LNCaP clone FGC (cell line): Measurements from ENCODE around the gene TNFSF12.

Experiments
- DNase-seq: peaks from one replicate; pipeline ENCODE4 v3.0.0-alpha.2; 2011; ENCODE audit warnings: low read depth
- H3K4me3 ChIP-seq: 2 replicates; pipeline ENCODE4 v1.5.1; 2011; ENCODE audit warnings: mild to moderate bottlenecking, low read depth, low read length, control low read depth
- TF ChIP-seq, protein P1 (sequence below): IDR thresholded peaks from 2 replicates; pipeline ENCODE4 v1.5.1; 2012; ENCODE audit warnings: mild to moderate bottlenecking; ENCODE audit not compliant: control insufficient read depth, insufficient read depth; ENCODE audit errors: extremely low read depth

TNFSF12 gene

DNA sequence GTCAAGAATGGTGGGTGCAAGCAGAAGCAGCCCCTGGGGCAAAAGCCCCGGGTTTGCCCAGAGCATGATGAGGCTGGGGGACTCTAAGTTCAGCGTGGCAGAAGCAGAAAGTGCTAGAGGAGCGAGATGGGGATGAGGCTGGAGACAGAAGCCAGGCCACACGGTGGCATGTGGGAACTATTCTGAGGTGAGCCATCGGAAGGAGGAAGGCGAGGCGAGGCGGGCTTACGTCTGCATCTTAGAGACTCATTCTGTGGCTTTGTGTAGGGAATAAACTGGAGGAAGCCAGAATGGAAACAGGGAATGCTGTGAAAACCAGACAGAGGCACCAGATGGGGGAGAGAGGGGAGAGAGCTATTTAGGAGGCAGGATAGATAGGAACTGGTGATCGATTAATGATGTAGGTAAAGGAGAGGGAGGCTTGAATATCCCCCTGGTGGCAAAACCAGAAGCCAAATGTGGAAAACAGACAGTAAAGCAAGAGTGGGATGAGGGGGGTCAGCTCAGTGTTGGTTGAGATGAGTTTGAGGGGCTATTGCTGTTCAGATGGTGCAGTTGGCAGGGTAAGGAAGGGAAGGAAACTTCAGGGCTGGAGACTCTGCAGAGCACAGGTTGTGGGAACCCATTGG is 6.6 kb downstream of the TNFSF12 start:
- DNase-seq, result no peak
- TF ChIP-seq, protein P1, sequence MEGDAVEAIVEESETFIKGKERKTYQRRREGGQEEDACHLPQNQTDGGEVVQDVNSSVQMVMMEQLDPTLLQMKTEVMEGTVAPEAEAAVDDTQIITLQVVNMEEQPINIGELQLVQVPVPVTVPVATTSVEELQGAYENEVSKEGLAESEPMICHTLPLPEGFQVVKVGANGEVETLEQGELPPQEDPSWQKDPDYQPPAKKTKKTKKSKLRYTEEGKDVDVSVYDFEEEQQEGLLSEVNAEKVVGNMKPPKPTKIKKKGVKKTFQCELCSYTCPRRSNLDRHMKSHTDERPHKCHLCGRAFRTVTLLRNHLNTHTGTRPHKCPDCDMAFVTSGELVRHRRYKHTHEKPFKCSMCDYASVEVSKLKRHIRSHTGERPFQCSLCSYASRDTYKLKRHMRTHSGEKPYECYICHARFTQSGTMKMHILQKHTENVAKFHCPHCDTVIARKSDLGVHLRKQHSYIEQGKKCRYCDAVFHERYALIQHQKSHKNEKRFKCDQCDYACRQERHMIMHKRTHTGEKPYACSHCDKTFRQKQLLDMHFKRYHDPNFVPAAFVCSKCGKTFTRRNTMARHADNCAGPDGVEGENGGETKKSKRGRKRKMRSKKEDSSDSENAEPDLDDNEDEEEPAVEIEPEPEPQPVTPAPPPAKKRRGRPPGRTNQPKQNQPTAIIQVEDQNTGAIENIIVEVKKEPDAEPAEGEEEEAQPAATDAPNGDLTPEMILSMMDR, result no peak
- no peak overlapping the region for H3K4me3 ChIP-seq

DNA sequence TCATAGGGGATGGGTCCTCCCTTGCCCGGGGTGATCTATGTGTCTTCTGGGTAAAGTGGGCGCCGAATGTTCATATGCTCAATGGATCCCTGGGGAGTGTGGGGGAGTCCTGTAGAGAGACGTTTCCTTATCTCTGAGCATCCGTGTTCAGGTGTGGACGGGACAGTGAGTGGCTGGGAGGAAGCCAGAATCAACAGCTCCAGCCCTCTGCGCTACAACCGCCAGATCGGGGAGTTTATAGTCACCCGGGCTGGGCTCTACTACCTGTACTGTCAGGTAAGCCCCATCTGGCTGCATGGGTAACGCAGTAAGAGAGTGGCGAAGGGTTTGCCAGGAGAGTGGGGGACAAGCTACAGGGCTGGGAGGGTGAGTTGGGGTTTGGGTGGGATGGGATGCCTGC is 7.8 kb downstream of the TNFSF12 start:
- no peak for DNase-seq
- TF ChIP-seq, protein P1, result no peak
- no peak overlapping the region for H3K4me3 ChIP-seq

DNA sequence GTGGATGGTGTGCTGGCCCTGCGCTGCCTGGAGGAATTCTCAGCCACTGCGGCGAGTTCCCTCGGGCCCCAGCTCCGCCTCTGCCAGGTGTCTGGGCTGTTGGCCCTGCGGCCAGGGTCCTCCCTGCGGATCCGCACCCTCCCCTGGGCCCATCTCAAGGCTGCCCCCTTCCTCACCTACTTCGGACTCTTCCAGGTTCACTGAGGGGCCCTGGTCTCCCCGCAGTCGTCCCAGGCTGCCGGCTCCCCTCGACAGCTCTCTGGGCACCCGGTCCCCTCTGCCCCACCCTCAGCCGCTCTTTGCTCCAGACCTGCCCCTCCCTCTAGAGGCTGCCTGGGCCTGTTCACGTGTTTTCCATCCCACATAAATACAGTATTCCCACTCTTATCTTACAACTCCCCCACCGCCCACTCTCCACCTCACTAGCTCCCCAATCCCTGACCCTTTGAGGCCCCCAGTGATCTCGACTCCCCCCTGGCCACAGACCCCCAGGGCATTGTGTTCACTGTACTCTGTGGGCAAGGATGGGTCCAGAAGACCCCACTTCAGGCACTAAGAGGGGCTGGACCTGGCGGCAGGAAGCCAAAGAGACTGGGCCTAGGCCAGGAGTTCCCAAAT is 8.4 kb downstream of the TNFSF12 start:
- 0 out of 2 replicates have a peak overlapping the region, but pooled peaks have one; percentile 56 for H3K4me3 ChIP-seq
- no peak for DNase-seq
- TF ChIP-seq, protein P1, result no peak

DNA sequence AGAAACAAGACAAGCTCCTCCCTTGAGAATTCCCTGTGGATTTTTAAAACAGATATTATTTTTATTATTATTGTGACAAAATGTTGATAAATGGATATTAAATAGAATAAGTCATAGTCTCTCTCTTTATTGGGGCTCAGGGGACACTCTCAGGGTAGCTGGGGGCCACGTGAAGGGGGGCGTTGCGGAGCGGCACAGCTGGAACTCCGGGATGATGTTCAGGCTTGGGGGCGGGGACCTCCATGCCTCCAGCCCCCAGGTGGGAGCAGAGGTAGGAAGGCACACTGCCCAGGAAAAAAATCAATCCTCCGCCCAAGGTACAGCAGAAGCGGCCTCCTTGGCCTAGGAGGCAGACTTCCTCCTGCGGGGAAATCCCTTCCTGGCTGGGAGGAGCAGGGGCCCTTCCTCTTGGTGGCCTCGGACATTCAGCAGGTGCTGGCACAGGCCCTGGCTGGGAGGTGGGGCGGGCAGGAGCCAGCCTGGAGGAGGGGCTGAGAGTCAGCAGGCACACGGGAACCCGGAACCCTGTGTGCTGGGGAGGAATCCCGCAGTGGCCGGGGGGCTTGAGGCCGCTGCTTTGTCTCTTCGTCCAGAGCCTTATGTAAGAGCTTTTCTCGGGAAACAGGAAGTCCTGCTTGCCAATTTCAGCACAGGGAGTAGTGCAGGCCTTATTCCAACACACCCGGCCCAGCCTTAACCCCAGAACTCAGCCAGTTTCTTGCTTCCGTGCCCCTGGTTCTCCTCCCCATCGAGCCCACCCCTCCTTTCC is 9.1 kb downstream of the TNFSF12 start:
- TF ChIP-seq, protein P1, result no peak
- peak overlapping the region; percentile 56 for H3K4me3 ChIP-seq
- DNase-seq, result peak; percentile 80

DNA sequence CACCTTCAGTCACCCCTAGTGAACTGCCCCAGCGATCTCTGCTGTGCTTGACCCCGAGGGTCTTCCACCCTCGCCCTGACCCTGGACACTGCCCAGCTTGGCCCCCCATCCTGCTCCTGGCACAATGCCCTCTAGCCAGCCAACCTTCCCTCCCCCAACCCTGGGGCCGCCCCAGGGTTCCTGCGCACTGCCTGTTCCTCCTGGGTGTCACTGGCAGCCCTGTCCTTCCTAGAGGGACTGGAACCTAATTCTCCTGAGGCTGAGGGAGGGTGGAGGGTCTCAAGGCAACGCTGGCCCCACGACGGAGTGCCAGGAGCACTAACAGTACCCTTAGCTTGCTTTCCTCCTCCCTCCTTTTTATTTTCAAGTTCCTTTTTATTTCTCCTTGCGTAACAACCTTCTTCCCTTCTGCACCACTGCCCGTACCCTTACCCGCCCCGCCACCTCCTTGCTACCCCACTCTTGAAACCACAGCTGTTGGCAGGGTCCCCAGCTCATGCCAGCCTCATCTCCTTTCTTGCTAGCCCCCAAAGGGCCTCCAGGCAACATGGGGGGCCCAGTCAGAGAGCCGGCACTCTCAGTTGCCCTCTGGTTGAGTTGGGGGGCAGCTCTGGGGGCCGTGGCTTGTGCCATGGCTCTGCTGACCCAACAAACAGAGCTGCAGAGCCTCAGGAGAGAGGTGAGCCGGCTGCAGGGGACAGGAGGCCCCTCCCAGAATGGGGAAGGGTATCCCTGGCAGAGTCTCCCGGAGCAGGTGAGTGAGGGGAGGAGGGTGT is 9.9 kb downstream of the TNFSF12 start, which contains the start of gene TNFSF13:
Gene TNFSF13 (plus strand): TSS at position 207 of the 776 bp plus-strand sequence. CDS start 290 bp downstream, at position 497.
- H3K4me3 ChIP-seq, result peak within 1 kb of the TSS; percentile 56
- TF ChIP-seq, protein P1, result no peak
- no peak for DNase-seq

DNA sequence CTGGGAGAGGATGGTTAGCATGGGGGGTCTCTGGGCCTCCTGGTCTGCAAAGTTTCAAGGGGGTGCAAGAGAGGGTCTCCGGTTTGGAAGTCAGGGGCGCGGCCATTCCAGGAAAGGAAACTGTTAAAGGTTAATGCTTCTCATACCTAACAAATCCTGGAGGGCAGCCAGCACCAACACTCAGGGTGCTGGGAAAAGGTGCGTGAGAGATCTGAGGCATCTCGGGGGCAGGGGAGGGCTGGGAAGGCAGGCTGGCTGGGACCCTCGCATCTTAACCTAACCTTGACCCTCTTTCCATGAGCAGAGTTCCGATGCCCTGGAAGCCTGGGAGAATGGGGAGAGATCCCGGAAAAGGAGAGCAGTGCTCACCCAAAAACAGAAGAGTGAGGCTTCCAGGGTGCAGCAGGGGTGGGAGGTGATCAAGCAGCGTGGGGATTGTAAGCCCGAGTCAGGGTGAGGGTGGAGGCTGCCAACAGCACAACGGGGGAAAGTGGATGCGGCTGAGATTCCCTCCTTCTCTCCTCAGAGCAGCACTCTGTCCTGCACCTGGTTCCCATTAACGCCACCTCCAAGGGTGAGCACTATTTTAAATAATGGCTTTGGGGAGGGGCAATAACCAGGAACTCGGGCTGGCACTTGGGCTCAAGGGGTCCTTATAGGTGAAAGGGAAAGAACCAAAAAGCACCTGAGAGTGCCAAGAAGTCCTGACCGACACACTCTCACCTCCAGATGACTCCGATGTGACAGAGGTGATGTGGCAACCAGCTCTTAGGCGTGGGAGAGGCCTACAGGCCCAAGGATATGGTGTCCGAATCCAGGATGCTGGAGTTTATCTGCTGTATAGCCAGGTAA is 10.7 kb downstream of the TNFSF12 start:
- TF ChIP-seq, protein P1, result no peak
- H3K4me3 ChIP-seq, result peak overlapping the region; percentile 56
- DNase-seq, result no peak
